Activated CD4-positive, CD25-positive, alpha-beta regulatory T cell treated with anti-CD3 and anti-CD28 coated beads, Interleukin-2, amount 50 U/mL, for 24 hours (primary cell): Measurements from ENCODE around the gene TFR2.
"Not testable (repeated sequence)": the region's sequence is repeated elsewhere in the genome, so short reads cannot be mapped to it uniquely, and the experiment has no call there.

Experiments used
- ATAC-seq, 2 donors: fragments of 150-1000 bp; cut with Tn5 transposase; one replicate each; pipeline ENCODE4 v1.10.0; 2021; ENCODE audit warnings: mild to moderate bottlenecking in 1 of 2, moderate library complexity in 1 of 2

The TFR2 gene

DNA sequence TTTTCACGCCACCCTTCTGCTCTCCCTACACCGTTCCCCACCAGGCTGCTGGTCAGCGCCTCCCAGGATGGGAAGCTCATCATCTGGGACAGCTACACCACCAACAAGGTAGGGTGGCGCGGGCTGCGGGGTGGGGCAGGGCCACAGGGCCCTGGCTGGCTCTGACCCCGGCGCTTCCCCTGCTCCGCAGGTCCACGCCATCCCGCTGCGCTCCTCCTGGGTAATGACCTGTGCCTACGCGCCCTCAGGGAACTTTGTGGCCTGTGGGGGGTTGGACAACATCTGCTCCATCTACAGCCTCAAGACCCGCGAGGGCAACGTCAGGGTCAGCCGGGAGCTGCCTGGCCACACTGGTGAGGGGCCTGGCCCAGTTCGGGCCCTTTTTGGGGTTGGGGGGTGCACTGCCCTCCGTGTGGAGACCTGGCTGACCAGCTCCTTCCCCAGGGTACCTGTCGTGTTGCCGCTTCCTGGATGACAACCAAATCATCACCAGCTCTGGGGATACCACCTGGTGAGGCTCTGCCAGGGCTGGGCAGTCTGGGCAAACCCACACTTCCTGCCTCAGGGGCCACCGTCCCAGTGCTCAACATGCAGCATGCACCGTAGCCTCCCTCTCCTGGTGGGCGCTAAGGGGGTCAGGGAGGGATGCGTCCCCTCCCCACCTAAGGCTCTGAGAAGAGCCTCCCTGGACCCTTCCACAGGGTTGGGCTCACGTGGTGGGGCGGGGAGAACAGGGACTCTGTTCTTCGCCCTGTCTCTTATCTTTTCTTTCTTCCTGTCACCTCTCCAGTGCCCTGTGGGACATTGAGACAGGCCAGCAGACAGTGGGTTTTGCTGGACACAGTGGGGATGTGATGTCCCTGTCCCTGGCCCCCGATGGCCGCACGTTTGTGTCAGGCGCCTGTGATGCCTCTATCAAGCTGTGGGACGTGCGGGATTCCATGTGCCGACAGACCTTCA, 36.2 kb upstream of the TFR2 start:
- no peak for ATAC-seq

DNA sequence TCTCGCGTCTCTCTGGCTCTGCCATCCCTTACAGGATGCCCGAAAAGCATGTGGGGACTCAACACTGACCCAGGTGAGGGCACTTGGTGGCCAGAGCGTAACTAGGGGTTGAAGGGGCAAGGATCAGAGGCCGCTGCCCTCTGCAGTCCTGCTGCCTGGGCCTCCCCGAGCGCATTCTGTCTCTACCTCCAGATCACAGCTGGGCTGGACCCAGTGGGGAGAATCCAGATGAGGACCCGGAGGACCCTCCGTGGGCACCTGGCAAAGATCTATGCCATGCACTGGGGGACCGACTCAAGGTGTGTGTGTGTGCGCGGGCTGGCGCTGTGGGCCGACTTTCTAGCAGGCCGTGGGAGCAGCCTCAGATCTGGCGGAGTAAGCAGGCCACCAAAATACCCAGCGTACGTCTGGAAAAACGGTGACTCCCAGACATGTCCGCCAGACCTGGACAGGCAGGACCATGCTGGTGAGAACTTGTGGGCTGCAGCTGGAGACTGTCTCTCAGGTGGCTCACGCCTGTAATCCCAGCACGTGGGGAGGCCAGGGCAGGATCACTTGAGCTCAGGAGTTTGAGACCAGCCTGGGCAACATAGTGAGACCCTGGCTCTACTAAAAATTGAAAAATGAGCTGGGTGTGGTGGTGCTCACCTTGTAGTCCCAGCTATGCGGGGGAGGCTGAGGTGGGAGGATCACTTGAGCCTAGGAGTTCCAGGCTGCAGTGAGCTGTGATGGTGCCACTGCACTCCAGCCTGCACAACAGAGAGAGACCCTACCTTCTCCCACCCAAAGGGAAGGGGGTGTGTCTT, 35.4 kb upstream of the TFR2 start:
- no peak for ATAC-seq

DNA sequence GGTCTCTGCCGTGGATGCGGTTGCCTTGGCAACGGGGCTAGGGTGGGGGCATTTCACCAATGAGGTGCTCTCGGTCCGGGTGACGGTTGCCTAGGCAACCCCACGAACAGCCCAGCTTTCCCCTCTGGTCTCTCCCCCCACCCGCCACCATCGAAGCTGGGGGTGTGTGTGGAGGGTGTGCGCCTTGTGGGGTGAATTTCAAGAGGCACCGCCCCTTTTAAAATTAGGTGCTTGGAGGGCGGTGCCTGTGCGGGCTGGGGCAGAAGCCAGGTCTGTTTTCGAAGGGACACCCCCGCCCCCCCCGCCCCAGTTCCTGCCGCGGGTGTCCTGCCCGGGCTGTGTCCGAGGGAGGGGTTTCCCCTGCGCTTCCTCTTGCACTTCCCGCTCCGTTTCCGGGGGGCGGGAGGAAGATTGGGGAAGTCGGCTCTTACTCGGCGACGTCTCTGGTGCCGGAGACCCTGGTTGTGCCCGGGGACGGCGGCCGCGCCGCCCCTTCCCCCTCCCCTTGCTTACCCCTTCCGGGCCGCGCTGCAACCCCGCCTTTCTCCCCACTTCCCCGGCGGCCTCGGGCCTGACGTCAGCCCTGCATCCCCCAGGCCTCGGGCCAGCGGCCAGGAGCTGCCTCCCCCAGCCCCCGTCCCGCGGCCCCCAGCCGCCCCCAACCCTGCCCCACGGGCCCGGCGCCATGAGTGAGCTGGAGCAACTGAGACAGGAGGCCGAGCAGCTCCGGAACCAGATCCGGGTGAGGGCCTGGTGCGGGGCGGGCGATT, 34.4 kb upstream of the TFR2 start:
- peak; percentile 40 to 41 for ATAC-seq

DNA sequence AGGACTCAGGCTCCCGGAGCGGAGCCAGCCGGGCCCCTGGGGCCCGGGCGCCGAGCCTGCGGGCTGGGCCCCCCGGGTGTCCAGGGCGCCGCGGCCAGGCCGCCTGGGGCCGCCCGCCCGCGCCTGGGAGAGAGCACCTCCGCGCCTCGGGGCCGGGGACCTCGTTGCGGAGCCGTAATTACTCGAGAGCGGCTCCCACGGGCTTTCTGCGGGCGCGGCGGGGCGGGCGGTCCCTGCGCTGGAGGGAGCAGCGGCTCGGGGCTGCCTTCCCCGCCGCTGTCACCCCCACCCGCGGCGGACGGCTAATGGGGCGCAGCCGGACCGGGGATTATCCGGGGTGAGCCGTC, 33.7 kb upstream of the TFR2 start:
- peak in 1 of 2 donors; percentile 0 for ATAC-seq

DNA sequence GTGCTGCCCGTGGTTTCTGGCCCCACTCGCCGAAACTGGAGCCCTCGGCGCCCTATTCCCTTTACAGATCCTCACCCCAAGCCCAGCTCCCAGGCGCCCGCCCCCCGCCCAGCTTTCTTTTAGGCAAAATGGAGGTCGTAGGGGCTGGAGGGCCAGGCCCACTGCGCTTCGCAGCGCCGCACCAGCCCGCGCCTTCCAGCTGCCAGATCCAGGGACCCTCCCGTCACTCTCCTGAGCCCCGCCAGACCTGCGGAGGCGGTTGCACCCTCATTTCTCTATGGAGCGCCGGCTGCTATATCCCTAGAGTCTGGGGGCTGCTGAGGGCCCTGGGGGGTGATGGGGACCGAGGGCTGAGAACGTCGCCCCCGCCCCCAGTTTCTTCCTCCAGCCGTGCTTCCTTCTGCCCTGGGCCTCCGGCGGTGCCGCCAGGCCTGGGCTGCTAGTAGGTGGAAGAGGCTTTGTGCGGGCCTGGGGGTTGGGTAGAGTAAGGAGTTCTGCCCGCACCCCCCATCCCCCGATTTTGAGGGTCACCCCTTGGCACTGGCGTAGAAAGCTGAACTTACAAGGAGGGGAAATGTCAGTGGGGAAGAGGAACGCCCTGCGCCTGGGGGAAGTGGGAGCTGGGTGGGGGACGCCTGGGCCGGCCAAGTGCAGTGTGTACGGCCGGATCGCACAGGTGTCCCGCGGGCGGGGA, 33.2 kb upstream of the TFR2 start:
- no peak for ATAC-seq

DNA sequence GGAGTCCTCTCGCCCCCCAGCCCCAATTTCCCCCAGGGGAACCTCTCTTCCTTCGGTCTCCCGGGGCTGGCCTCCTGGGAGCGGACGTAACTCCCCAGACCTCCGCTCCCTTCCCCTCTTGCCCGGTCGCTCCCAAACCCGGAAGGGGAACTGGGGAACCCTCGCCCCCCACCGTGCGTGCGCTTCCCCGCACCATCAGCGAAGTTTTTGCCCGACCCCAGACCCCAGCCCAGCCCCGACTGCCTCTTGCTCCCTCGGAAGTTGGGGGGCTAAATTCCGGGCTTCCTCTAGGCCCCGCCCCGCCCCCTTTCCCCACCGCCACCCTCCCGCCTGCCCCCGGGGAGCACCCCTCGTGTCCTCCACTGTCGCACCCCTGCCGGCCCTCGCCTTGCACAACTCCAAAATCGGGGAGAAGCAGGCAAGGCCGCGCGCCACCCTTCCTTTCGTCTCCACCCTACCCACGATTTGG, 32.6 kb upstream of the TFR2 start:
- ATAC-seq, result no peak

DNA sequence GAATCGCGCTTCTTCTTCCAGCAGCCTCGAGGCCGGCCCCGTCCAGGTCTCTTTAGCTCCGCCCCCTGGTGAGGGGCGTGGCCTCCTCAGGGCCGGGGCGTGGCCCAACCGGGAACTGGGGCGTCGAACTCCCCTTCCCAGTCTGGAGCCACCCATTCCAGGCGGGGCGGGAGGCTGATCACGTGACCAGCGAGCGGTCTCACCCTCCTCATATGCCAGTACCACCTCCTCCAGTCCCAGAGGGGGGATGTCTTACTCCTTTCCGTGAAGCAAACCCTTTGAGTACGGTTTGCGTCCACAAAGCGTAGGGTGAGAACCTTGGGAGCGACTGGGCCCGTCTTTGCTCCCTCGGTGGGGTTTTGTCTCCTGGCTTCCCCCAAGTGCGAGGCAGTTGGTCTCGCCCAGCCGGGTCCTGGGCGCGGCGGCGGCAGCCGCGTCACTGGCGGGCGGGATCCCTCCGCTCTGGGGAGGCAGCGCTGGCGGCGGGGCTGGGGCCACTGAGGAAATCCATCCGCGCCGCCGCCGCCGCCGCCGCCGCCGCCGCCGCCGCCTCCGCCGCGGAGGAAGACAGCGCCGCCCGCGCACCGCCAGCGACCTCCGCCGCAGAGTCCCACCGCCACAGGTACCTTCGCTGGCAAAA, 32.1 kb upstream of the TFR2 start, which contains the start of gene GNB2:
GNB2 (plus strand) TSS at position 439 of the 640 bp plus-strand sequence. CDS start 2,526 bp downstream, outside the sequence.
- ATAC-seq, result peak; percentile 72 to 74

DNA sequence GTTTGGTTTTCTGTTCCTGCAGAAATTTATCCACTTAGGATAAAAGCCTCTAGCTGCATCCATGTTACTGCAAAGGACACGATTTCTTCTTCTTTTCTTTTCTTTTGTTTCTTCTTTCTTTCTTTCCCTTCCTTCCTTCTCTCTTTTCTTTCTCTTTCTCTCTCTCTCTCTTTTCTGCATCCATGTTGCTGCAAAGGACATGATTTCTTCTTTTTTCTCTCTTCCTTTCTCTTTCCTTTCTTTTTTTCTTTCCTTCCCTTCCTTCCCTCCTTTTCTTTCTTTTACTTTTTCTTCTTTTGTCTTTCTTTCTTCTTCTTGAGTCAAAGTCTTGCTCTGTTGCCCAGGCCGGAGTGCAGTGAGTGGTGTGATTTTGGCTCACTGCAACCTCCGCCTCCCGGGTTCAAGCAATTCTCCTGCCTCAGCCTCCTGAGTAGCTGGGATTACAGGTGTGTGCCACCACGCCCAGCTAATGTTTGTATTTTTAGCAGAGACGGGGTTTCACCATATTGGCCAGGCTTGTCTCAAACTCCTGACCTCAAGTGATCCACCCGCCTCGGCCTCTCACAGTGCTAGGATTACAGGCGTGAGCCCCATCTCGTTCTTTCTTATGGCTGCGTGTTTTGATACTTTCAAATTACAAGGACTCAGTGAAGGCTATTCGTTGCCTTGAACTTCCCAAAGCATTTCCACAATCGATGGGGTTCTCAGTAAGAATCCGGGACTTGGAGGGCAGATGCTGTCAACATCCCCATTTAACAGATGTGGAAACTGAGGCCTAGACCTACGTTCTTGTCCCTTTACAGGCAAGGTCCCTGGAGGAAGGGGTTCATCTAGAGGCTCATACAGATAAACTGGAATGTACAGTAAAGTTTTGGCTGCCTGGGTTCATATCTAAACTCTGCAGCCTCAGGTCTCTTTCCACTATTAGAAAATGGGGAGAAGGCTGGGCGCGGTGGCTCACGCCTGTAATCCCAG, 30.3 kb upstream of the TFR2 start:
- no peak for ATAC-seq

DNA sequence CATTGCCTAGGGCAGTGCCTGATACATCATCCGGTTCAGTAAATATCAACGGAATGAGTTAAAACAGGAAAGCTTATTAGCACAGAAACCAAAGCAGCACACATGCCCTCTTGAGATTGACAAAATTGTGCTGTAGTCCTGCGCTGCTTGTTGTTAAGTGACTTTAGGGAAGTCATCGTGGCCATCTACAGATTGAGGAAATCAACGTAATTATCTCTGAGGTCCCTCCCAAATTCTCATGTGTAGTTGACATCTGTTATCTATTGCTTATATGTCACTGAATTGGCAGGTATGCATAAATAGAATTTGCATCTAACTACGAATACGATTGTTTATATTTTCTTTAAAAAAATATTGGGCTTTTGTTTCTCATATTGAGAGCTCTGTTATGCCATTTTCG, 28.7 kb upstream of the TFR2 start:
- ATAC-seq, result no peak

DNA sequence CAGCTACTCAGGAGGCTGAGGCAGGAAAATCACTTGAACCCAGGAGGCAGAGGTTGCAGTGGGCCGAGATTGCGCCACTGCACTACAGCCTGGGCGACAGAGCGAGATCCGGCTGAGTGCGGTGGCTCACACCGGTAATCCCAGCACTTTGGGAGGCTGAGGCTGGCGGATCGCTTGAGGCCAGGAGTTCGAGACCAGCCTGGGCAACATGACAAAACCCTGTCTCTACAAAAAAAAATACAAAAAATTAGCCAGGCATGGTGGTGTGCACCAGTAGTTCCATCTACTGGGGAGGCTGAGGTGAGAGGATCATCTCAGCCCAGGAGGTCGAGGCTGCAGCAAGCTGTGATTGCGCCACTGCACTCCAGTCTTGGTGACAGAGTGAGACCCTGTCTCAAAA, 27.8 kb upstream of the TFR2 start:
- not testable (repeated sequence) for ATAC-seq

DNA sequence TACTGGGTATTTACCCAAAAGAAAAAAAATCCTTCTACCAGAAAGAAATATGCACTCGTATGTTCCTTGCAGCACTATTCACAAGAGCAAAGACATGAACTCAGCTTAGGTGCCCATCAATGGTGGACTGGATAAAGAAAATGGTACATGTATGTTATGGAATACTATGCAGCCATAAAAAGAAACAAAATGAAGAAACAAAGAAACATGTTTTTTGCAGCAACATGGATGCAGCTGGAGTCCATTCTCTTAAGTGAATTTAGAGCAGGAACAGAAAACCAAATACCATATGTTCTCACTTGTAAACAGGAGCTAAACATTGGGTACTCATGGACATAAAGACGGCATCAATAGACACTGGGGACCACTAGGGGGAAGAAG, 26.7 kb upstream of the TFR2 start:
- no peak for ATAC-seq

DNA sequence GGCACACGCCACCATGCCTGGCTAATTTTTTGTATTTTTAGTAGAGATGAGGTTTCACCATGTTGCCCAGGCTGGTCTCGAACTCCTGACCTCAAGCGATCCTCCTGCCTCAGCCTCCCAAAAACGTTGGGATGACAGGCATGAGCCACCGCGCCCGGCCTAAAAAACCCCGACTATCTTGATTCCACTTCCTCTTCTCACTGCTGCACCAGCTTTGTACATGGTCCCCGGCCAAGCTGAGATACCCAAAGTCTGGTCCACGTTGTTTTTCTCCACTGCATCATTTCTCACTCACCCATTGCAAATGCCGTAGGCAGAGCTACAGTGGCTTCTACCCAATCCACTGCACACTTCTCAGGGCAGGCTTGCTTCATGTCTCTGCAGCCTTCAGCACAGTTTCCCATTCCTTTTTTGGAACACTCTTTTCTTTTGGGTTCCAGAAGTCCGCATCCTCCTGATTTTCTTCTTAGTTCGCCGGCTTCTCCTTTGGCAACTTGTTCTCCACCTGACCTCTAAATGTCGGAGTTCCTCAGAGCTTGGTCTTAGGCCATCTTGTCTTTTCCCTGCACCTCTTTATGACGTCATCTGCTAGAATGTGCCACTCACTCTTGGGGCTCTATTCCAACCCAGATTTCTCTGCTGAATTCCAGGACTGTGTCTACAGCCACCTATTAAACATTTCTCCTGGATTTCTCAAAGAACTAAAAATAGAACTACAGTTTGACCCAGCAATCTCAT, 26.1 kb upstream of the TFR2 start:
- ATAC-seq, result no peak

DNA sequence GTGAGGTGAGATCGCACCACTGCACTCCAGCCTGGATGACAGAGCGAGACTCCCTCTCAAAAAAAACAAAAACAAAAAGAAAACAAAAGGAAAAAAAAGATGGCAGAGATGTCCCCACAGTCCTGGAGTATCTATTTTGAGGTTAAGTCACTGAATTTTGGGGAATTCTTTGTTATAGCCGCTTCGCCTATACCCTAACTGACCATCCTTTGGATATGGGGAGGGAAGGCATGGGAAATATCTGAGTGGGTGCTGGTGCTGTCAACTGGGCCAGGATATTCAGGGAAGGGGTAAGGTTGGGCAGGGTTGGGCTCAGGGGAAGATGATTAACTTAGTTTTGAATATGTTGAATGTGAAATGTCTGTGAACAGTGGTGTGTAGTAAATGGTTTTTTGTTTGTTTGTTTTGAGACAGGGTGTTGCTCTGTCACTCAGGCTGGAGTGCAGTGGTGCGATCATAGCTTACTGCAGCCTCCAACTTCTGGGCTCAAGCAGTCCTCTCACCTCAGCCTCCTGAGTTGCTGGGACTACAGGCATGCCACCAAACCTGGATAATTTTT, 23.9 kb upstream of the TFR2 start:
- no peak for ATAC-seq

DNA sequence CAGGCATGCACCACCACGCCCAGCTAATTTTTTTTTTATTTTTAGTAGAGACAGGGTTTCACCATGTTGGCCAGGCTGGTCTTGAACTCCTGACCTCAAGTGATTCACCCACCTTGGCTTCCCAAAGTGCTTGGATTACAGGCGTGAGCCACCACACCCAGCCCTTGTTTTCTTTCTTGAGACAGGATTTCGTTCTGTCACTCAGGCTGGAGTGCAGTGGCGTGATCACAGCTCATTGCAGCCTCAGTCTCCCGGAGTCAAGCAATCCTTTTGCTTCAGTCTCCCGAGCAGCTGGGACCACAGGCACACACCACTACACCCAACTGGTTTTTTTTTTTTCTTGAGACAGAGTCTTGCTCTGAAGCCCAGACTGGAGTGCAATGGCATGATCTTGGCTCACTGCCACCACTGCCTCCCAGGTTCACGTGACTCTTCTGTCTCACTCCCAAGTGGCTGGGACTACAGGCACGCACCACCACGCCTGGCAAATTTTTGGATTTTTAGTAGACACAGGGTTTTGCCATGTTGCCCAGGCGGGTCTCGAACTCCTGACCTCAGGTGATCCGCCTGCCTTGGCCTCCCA, 20.9 kb upstream of the TFR2 start:
- not testable (repeated sequence) for ATAC-seq

DNA sequence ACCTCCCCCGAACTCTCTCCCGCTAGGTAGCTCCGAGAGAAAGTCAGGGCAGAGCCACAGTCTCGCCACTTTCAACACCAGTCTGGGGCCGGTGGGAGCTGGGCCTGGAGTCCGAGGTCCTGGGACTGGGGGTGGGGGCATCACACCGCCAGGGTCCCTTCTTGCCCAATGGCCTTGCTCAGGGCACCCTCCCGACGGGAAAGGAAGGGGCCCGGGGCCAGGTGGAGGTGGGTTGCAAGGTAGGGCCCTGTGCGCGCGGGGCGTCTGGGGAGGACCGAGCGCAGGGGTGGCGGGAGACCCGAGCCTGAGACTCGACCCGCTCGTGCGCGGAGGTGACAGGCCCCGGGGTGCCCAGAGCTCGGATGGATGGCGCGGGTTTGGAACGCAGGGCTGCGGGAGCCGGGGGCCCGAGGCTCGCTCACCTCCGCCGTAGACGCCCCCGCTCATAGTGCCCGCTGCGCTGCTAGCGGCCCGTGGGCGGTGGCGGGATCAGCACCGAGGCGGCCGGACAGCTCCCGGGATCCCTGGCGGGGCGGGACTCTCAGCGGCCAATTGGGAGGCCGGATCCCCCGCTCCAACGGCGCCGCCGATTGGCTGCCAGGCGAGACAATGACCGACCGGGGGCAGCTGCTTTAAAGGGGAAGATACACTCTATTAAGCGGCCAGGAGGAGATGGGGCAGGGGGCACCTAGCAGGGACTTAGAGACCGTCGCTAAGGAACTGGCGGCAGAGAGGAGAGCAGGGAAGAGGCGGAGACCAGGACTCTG, 14.7 kb upstream of the TFR2 start, which contains the start of gene ACTL6B:
ACTL6B (minus strand) TSS at position 541 of the 767 bp plus-strand sequence; CDS start at position 447, 94 bp downstream.
- ATAC-seq, result peak; percentile 32 to 53

DNA sequence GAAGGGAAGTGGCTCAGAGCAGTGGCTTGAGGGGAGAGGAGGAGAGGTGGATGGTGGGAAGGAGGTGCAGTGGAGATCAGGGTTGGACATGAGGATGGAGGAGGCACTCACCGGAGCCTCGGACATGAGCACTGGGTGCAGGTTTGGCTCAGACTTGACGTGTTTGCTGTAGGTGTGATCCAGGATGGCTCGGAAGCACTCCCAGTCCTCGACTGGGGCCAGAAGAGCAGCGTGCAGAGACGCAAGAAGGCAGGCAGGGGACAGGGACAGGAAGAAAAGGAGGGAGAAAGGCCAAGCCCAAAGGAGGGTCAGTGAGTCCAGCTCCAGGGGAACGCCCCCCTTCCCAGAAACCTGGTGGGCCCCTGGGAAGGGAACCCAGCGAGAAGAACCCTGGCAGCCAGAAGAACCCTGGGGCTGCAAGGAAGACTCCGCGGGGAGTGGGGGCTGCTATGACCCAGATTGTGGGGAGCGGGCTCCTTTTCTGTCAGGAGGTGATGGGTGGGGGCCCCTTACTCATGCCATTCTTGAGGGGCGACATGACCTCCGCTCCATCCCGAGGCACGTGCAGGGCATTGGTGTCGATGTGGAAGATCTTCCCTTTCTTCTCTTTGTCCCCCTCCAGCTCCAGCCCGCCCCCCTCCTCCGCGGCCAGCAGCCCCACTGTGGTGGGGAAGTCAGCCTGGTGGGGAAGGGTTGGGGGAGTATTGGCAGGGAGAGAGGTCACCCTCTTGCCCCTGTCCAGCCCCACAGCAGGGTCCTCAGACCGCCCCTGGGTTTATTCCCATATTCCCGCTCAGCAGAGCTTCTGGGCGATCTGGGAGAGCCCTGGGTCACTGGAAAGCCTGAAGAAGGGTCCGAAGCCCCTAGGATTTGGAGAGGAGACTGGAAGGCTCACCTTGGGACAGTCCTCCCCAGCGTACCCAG, 13.8 kb upstream of the TFR2 start:
- ATAC-seq, result no peak
